GM10847 (cell line): ENCODE results near the gene ABTB2.

Experiments
- POLR2A ChIP-seq: IDR thresholded peaks from 2 replicates; pipeline ENCODE4 v1.6.1; 2011; ENCODE audit not compliant: insufficient read length; ENCODE audit errors: extremely low read depth

The ABTB2 gene

GRCh38 chr11:34203377-34203871 lies 154.4 kb downstream of the ABTB2 start:
- no peak for TF ChIP-seq POLR2A

- TF ChIP-seq POLR2A, result no peak
These were observed 156.7 kb downstream of the ABTB2 start for GRCh38 chr11:34201129-34201528.

GRCh38 chr11:34199525-34199924 lies 158.3 kb downstream of the ABTB2 start:
- no peak for TF ChIP-seq POLR2A

- TF ChIP-seq POLR2A, result no peak
These were observed 159.3 kb downstream of the ABTB2 start for GRCh38 chr11:34198523-34198922.

GRCh38 chr11:34197256-34197655 lies 160.6 kb downstream of the ABTB2 start:
- no peak for TF ChIP-seq POLR2A

GRCh38 chr11:34194576-34195335 lies 163.1 kb downstream of the ABTB2 start:
- TF ChIP-seq POLR2A, result no peak

- no peak for TF ChIP-seq POLR2A
These were observed 165.1 kb downstream of the ABTB2 start for GRCh38 chr11:34192481-34193401.

- no peak for TF ChIP-seq POLR2A
These were observed 166.2 kb downstream of the ABTB2 start for GRCh38 chr11:34191578-34191977.

- TF ChIP-seq POLR2A, result no peak
These were observed 167.3 kb downstream of the ABTB2 start for GRCh38 chr11:34190192-34191139.

GRCh38 chr11:34189191-34189590 lies 168.6 kb downstream of the ABTB2 start:
- TF ChIP-seq POLR2A, result no peak

- no peak for TF ChIP-seq POLR2A
These were observed 169.6 kb downstream of the ABTB2 start for GRCh38 chr11:34188181-34188580.

- TF ChIP-seq POLR2A, result no peak
These were observed 171.6 kb downstream of the ABTB2 start for GRCh38 chr11:34185926-34186841.

- no peak for TF ChIP-seq POLR2A
These were observed 173.2 kb downstream of the ABTB2 start for GRCh38 chr11:34184505-34185015.
